HL-60 (cell line): ENCODE data around the gene COX10.

Experiments
- DNase-seq, 2 experiments: peaks; one replicate each; pipeline ENCODE4 v3.0.0-alpha.2; 2010 to 2020; ENCODE audit warnings: low read depth in 1 of 2, low spot score in 1 of 2
- H3K27ac ChIP-seq: fragments of 250-450 bp; sonication (Bioruptor Pico); replicated peaks from 2 replicates; pipeline ENCODE4 v1.5.1; 2020; ENCODE audit warnings: mild to moderate bottlenecking, moderate library complexity
- H3K27me3 ChIP-seq: fragments of 250-450 bp; sonication (Bioruptor Pico); 2 replicates; pipeline ENCODE4 v1.5.1; 2021; ENCODE audit warnings: mild to moderate bottlenecking, moderate library complexity; ENCODE audit not compliant: insufficient read depth, poor library complexity, severe bottlenecking
- H3K4me3 ChIP-seq: replicated peaks from 2 replicates; pipeline ENCODE4 v1.5.1; 2011; ENCODE audit warnings: mild to moderate bottlenecking, control low read depth, low read length; ENCODE audit not compliant: insufficient read depth
- CTCF ChIP-seq: IDR thresholded peaks from one replicate; pipeline ENCODE4 v1.5.1; 2011; ENCODE audit warnings: low read length, control low read depth, inconsistent platforms; ENCODE audit not compliant: insufficient read depth
- GABPA ChIP-seq: IDR thresholded peaks from 2 replicates; pipeline ENCODE4 v1.6.1; 2012; ENCODE audit warnings: low read depth
- POLR2AphosphoS5 ChIP-seq: IDR thresholded peaks from 2 replicates; pipeline ENCODE4 v1.6.1; 2012; ENCODE audit warnings: low read depth
- REST ChIP-seq: IDR thresholded peaks from 2 replicates; pipeline ENCODE4 v1.6.1; 2012; ENCODE audit warnings: low read depth; ENCODE audit not compliant: insufficient replicate concordance
- SPI1 ChIP-seq: IDR thresholded peaks from 2 replicates; pipeline ENCODE4 v1.6.1; 2012; ENCODE audit warnings: low read depth, mild to moderate bottlenecking, borderline replicate concordance

Gene COX10

GRCh38 chr17:14101976-14102375 lies 32.7 kb downstream of the COX10 start:
- no peaks in the 10 kb centered on the region for H3K27me3 ChIP-seq
- H3K4me3 ChIP-seq, result no peak overlapping the region
- TF ChIP-seq REST, result no peak
- H3K27ac ChIP-seq, result no peak overlapping the region
- DNase-seq, result no peak

GRCh38 chr17:14103836-14104235 lies 34.5 kb downstream of the COX10 start:
- TF ChIP-seq SPI1 (no peak), GABPA (no peak)
- DNase-seq, result no peak
- Histone ChIP-seq H3K27ac (no peak overlapping the region), H3K4me3 (no peak overlapping the region), H3K27me3 (no peaks in the 10 kb centered on the region)

GRCh38 chr17:14104734-14105133 lies 35.4 kb downstream of the COX10 start:
- no peaks in the 10 kb centered on the region for H3K27me3 ChIP-seq
- TF ChIP-seq GABPA (no peak), REST (no peak), CTCF (no peak), POLR2AphosphoS5 (no peak), SPI1 (no peak)
- no peak for DNase-seq
- H3K4me3 ChIP-seq, result no peak overlapping the region
- H3K27ac ChIP-seq, result no peak overlapping the region

GRCh38 chr17:14107889-14108288 lies 38.6 kb downstream of the COX10 start:
- no peak for TF ChIP-seq CTCF
- no peak for TF ChIP-seq GABPA
- no peak for TF ChIP-seq POLR2AphosphoS5
- no peak for TF ChIP-seq SPI1
- no peak for TF ChIP-seq REST
- H3K27me3 ChIP-seq, result no peaks in the 10 kb centered on the region

More at GRCh38 chr17:14107889-14108288, 38.6 kb downstream of the COX10 start:
- no peak overlapping the region for H3K4me3 ChIP-seq
- no peak for DNase-seq
- H3K27ac ChIP-seq, result no peak overlapping the region
